GM19328 (cell line): ENCODE data around the gene RAD21L1.
"Not testable (repeated sequence)": the region's sequence is repeated elsewhere in the genome, so short reads cannot be mapped to it uniquely, and the experiment has no call there.

Source experiments
- ATAC-seq: cut with Tn5 transposase; IDR thresholded peaks from one replicate; pipeline ENCODE4 v1.9.1; 2021; ENCODE audit warnings: mild to moderate bottlenecking, moderate library complexity; ENCODE audit not compliant: unreplicated experiment

Gene RAD21L1

GRCh38 chr20:1199212-1199873 is 26.5 kb upstream of the RAD21L1 start:
- ATAC-seq: no peak

GRCh38 chr20:1199964-1200363 is 25.9 kb upstream of the RAD21L1 start:
- no peak for ATAC-seq

DNA sequence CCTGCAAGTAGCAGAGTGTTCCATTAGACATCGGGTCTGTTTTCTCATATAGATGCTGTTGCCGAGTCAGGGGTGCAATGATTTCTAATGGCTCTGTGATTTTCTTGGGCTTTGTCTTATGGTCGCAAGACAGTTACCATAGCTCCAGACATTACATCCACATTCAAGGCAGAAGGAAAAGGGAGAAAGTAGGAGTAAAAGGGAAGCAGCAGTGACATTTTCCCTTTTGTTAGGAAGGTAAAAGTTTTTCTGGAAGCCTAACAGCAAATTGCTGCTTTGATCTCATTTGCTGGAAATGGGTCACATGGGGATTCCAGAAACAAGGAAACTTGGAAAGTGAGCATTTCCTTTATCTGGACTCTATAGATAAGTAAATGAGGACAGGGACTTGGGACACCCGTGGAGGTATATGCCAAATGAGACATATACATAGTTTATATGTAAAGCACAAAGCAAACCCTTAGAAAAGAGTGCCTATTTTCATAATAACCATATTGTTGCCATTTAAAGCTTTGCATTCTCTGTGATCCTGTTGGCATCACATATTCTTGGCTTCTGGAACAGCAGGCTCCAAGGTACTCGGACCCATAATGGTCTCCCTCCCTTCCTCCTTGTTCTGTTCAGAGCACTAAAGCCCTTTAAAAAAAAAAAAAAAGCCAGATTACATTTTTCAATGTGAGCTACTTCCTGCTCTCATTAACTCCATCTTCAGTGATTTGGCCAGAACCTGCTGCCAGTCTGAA is 22.9 kb upstream of the RAD21L1 start, which contains the start of gene C20orf202:
Gene C20orf202, plus strand, starts transcription at position 693 of the 743 bp plus-strand sequence. CDS start 132 bp downstream, outside the sequence.
- no peak for ATAC-seq

- ATAC-seq: no peak
Observed at GRCh38 chr20:1203630-1204029, 22.2 kb upstream of the RAD21L1 start.

- ATAC-seq: no peak
Observed at GRCh38 chr20:1204113-1204512, 21.7 kb upstream of the RAD21L1 start.

DNA sequence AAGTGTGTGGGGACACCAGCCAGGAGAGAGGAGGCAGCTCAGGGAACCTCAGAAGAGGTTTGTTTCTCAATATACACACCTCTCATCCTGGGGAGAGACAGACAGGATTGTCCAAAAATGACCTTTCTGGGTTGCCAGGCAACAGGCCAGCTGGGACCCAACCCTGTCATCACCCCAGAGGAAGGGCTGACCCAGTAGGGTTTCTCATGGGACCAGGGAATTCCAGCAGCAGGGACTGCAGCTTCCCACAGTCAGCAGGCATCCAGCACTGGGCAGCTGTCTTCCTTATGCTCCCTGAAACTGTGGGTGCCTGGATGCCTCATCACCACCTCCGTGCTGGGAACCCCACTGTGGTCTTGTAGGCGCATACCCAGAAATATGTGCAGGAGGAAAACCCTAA is 21.3 kb upstream of the RAD21L1 start:
- ATAC-seq: no peak

DNA sequence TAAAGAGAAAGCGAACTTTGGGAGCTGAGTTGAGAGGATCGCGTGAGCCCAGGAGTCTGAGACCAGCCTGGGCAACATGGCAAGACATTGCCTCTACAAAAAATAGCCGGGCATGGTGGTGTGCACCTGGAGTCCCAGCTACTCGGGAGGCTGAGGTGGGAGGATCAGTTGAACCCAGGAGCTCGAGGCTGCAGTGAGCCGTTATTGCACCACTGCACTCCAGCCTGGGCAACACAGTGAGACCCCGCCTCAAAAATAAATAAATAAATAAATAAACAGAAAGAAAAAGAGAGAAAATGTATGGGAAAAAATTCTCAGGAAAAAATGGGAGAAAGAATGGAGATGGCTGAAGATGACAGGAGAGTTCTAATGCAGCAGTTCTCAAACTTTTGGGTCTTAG is 20.0 kb upstream of the RAD21L1 start:
- ATAC-seq: no peak

DNA sequence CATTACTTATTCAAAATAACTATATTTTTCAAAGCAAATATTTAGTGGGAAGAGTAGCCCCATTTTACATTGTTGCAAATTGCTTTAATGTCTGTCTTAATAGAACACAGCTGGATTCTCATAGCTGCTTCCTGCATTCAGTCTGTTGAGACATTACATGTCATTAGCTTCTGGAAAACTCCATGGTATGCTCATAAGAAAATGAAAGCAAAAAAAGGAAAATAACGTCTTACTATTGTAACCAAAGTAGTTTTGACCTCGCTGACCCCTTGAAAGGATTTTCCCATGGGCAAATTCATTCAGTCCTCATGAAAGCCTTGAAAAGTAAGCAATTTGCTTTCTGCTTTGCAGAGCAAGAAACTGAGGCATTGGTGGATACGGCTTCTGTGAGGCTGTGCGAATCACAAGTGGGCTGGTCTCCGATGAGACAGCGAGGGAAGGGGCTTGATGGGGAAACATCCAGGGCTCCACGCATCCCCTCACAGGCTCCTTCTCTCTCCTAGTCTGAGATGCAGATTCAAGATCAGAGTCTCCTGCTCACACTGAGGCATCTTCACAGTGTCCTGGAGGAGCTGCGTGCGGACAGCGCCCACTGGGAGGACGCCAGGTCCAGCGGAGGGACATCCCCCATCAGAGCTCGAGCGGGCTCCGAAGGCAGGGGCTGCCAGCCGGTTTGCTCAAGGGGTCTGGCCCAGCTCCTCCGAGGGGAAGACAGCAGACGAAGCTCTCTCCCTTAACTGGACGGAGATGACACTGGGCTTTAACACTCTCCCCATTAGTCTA is 19.3 kb upstream of the RAD21L1 start:
- no peak for ATAC-seq

DNA sequence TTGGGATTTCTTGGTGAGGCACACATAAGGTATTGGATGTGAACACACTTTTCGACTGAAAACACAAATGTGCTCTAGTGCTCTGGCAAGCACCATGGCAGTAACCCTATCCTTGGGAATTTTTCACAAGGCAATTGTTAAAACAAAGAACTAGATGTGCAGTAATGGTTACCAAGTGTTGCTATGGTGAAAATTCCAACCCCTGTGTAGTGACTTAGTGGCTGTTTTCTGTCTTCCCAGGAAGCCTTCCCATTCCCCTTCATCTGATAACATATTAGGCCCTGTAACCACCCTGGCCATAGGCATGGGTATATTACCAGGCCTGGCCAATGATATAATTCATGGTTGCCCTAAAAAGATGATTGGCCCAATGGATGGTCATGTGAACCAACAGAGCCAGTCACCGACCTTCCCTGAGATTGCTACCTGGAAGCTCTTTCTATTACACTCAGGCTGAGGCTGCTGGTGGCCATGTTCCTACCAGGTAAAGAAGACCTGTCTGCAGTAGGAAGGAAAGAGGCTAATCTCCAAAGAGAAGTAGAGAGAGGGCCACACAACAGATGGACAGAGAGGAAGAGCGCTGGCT is 18.5 kb upstream of the RAD21L1 start:
- no peak for ATAC-seq

DNA sequence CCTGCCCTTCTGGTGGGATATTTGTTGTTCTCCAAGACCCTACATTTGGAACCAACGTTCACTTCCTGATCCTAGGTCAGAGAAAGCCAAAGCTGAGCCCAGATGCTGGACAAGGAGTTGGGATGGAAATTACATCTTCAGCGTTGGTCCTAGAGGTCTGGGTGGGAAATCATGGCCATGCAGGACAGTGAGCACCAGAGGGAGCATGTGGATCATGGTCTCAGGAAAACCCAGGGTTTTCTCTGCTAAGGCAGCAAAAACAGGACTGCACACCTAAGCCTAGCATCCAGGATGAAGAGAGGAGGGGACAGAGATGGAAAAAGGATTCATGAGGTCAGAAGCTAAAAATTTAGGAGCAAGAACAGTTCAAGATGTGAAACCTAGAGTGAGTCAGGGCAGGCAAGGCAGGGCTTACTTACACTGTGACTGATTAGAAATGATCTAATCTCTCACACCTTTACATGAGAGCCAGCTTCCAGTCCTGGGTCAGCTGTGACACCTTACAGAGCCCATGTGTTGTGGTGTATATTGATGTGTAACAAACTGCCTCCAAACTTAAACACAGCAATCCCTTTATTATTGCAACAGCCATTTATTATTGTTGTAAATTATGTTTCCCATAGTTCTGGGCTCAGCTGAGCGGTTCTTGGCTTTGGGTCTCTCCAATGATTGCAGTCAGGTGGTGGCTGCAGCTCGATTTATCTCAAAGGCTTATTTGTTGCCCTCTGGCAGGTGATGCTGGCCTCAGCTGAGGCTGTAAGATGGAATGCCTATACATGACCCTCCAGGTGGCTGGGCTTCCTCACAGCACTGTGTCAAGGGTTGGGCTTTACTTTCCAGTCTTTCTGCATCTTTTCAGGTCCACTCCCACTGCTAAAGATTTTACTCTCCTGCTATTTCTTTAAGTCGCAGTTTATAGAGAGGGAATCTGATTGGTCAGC is 16.1 kb upstream of the RAD21L1 start:
- no peak for ATAC-seq

DNA sequence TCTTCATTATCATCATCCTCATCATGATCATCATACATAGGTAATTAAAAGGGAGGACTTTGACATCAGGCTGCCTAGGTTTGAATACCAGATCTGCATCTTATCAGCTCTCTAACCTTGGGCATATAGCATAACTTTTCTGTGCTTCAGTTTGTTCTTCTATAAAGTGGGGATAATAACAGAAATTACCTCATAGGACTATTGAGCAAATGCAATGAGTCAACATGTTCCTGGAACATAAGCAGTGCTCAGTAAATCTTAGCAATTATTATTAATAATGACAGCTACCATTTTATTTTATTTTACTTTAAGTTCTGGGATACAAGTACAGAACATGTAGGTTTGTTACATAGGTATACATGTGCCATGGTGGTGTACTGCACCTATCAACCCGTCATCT is 15.3 kb upstream of the RAD21L1 start:
- ATAC-seq: no peak

- no peak for ATAC-seq
Observed at GRCh38 chr20:1212023-1212422, 13.8 kb upstream of the RAD21L1 start.

DNA sequence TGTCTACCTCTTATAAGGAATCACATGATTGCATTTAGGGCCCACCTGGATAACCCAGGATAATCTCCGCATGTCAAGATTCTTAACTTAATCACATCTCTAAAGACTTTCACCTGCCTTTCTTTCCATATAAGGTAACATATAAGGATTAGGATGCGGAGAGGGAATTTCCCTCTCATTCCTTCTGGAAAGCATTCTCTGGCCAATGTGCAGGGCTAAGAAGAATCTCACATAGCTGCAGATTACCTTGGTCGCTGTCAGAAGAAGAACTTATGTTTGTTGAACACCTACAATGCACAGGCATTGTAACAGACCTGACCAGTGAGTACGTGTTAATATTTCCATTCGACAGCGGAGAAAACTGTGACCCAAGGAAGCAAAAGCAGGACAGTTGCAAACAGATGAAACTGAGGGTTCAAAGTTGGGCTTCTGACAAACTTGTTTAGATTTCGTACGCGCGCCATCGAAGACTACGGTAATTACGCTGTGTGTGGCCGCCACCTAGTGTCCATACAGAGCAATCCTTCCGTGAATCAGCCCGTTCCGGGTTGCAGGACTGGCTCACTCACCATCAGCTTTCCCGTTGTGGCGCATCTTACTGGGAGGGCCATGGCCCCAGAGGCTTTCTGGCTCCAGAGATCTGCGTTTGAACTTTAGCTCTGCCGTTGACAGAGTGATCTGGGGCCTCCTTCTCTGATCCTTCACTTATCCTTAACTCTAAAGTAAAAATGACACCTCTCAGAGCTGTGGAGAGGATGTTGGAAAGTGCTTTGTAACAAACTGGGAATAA is 13.0 kb upstream of the RAD21L1 start:
- ATAC-seq: no peak

GRCh38 chr20:1214838-1215261 is 11.0 kb upstream of the RAD21L1 start:
- no peak for ATAC-seq

DNA sequence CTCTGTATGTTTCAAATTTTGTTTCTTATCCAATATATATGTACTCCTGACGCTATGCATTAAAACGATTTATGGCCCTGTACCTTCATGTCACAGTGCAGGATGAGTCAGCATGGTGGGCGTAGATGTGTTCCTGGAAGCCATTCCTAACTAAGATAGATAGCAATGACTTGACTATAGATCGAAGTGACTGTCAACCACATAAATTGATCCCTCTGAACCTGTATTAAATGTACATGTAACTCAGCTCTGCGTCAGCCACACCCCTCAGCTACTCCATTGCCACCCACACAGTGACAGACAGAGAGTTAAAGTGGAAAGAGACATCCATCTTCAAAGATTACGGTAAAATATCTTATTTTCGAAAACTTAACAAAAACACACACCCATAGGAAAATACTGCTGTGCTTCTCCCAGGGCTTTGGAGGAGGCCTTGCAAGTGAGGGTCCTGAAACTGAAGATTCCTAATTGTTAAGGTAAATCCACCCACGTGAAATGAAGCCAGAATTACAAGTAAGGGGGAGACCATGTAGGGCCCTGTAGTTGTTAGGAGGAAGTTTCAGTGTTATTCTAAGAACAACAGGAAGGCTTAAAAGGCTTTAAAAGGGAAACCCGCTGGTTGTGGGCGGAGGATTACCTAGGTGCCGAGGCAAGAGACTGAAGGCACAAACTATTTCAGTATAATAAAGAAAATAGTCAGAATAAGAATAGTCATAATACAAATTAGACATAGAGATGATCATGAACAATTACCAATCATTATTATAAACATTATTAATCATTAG is 10.3 kb upstream of the RAD21L1 start:
- ATAC-seq: no peak

DNA sequence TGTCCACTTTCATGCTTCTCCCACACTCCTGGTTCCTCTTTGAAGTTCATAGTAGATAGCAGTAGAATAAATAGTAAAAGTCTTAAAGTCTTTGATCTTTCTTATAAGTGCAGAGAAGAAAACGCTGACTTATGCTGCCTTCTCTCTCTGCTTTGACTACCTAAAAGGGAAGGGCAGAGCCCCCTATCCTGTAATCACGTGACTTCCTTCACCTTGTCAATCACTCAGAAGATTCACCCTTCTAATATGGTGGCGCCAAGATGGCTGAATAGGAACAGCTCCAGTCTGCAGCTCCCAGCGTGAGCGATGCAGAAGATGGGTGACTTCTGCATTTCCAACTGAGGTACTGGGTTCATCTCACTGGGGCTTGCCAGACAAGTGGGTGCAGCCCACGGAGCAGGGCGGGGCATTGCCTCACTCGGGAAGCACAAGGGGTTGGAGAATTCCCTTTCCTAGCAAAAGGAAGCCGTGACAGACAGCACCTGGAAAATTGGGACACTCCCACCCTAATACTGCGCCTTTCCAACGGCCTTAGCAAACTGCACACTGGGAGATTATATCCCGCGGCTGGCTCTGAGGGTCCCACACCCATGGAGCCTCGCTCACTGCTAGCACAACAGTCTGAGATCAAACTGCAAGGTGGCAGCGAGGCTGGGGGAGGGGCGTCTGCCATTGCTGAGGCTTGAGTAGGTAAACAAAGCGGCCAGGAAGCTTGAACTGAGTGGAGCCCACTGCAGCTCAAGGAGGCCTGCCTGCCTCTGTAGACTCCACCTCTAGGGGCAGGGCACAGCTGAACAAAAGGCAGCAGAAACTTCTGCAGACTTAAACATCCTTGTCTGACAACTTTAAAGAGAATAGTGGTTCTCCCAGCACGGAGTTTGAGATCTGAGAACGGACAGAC is 9.1 kb upstream of the RAD21L1 start:
- ATAC-seq: not testable (repeated sequence)

- ATAC-seq: not testable (repeated sequence)
Observed at GRCh38 chr20:1222750-1223149, 3.1 kb upstream of the RAD21L1 start.
